HG03342 (cell line): ENCODE results near the gene SDCCAG8.

Source experiments
- ATAC-seq: cut with Tn5 transposase; IDR thresholded peaks from one replicate; pipeline ENCODE4 v1.9.1; 2021; ENCODE audit warnings: mild to moderate bottlenecking, moderate library complexity; ENCODE audit not compliant: unreplicated experiment

SDCCAG8 gene

GRCh38 chr1:243535014-243535413 is 279.2 kb downstream of the SDCCAG8 start:
- no peak for ATAC-seq

GRCh38 chr1:243539636-243540035 is 283.8 kb downstream of the SDCCAG8 start:
- no peak for ATAC-seq

GRCh38 chr1:243542739-243543415 is 287.0 kb downstream of the SDCCAG8 start:
- ATAC-seq = no peak

DNA sequence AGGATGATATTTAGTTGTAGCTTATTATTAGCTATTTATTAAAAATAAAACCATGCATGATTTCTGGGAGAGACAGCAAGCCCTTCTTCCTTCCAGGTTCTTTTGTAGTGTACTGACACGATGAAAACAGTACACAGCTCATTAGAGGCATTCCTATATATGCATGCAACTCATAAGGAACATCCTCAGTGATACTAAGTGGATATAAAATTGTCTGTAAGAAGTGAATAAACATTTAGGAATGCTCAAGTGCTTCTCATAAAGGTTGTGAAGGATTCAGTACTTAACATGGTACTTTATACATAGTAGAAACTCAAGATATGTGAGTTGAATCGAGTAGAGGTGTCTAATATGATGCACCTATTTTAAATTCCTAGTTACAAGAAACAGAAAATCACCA is 287.7 kb downstream of the SDCCAG8 start:
- no peak for ATAC-seq

- ATAC-seq = no peak
Observed at GRCh38 chr1:243546457-243546856, 290.6 kb downstream of the SDCCAG8 start.

GRCh38 chr1:243547891-243548290 is 292.1 kb downstream of the SDCCAG8 start:
- ATAC-seq = no peak

DNA sequence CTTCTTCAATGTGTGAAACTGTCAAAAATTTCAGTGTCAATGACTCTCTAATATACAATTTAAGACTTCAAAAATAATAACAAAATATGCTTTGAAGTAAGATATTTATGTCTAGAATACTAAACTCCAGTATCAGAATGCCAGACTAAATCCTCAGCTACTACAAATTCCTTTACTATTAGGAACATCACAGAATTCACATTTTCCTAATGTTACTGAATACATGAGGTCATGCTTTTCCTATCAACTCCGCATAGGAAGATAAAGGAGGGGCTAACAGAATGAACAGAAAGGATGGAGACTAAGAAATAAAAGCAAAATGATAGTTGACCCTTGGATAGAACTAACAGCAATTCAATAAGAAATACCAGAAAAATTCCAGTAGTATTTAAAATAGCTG is 292.7 kb downstream of the SDCCAG8 start:
- no peak for ATAC-seq

DNA sequence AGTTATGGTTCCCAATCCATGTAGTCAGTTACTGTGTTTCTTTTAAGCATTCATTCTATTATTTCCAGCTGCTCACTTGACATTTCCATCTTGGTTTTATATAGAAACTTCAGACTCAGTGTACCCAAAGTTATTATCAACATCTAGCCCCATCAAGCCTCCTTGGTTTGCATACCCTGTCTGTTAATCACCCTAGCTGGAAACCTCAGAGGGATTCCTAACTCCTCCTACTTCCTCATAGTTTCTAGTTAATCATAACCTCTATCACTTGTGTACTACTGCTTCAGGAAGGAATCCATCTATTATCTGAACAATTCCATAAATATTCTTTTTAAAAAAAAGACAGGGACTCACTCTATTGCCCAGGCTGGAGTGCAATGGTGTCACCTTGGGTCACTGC is 293.3 kb downstream of the SDCCAG8 start:
- no peak for ATAC-seq
